Hematopoietic multipotent progenitor cell treated with erythropoietin and hydrocortisone succinate and interleukin-3 and kit ligand, for 6 days (in vitro differentiated cells): Measurements from ENCODE around the gene ZNF385B.
"Not testable (repeated sequence)": the region's sequence is repeated elsewhere in the genome, so short reads cannot be mapped to it uniquely, and the experiment has no call there.

Source experiments
- DNase-seq: peaks from one replicate; pipeline ENCODE4 v3.0.0-alpha.2; 2015

The ZNF385B gene

GRCh38 chr2:179861416-179862067 is at the start of gene ZNF385B:
TSS of gene ZNF385B (minus strand) at chr2:179861612.
- DNase-seq: peak; percentile 8

GRCh38 chr2:179910735-179911113 is 49.3 kb upstream of the ZNF385B start:
- DNase-seq: no peak

- no peak for DNase-seq
Observed at GRCh38 chr2:179909845-179910734, 48.7 kb upstream of the ZNF385B start.

GRCh38 chr2:179900655-179901054 is 39.2 kb upstream of the ZNF385B start:
- no peak for DNase-seq

- no peak for DNase-seq
Observed at GRCh38 chr2:179899666-179900065, 38.3 kb upstream of the ZNF385B start.

- peak; percentile 72 for DNase-seq
Observed at GRCh38 chr2:179898873-179899272, 37.5 kb upstream of the ZNF385B start.

GRCh38 chr2:179893616-179894015 is 32.2 kb upstream of the ZNF385B start:
- DNase-seq: no peak

GRCh38 chr2:179891237-179891636 is 29.8 kb upstream of the ZNF385B start:
- DNase-seq: no peak

GRCh38 chr2:179890666-179891065 is 29.3 kb upstream of the ZNF385B start:
- DNase-seq: no peak

- not testable (repeated sequence) for DNase-seq
Observed at GRCh38 chr2:179888642-179889041, 27.2 kb upstream of the ZNF385B start.

GRCh38 chr2:179884193-179884592 is 22.8 kb upstream of the ZNF385B start:
- DNase-seq: no peak

GRCh38 chr2:179882851-179883806 is 21.7 kb upstream of the ZNF385B start:
- DNase-seq: no peak

GRCh38 chr2:179877601-179878364 is 16.4 kb upstream of the ZNF385B start:
- no peak for DNase-seq

GRCh38 chr2:179876266-179876665 is 14.9 kb upstream of the ZNF385B start:
- no peak for DNase-seq

GRCh38 chr2:179875864-179876263 is 14.5 kb upstream of the ZNF385B start:
- no peak for DNase-seq

GRCh38 chr2:179862898-179863458 is 1.6 kb upstream of the ZNF385B start:
- no peak for DNase-seq

- DNase-seq: peak; percentile 7
Observed at GRCh38 chr2:179861027-179861415, 391 bp downstream of the ZNF385B start.

GRCh38 chr2:179860255-179861026 is 971 bp downstream of the ZNF385B start:
- DNase-seq: no peak

GRCh38 chr2:179859523-179859922 is 1.9 kb downstream of the ZNF385B start:
- DNase-seq: no peak

GRCh38 chr2:179857236-179857635 is 4.2 kb downstream of the ZNF385B start:
- no peak for DNase-seq

- no peak for DNase-seq
Observed at GRCh38 chr2:179856205-179856604, 5.2 kb downstream of the ZNF385B start.
